CD4-positive, alpha-beta T cell treated with Interleukin-2 at 100 ng/mL for 4 hours (primary cell): ENCODE measurements around the gene ARL4D.

Experiments used
- DNase-seq: peaks from one replicate; pipeline ENCODE4 v3.0.0-alpha.2; 2020; ENCODE audit warnings: low spot score

Gene ARL4D

DNA sequence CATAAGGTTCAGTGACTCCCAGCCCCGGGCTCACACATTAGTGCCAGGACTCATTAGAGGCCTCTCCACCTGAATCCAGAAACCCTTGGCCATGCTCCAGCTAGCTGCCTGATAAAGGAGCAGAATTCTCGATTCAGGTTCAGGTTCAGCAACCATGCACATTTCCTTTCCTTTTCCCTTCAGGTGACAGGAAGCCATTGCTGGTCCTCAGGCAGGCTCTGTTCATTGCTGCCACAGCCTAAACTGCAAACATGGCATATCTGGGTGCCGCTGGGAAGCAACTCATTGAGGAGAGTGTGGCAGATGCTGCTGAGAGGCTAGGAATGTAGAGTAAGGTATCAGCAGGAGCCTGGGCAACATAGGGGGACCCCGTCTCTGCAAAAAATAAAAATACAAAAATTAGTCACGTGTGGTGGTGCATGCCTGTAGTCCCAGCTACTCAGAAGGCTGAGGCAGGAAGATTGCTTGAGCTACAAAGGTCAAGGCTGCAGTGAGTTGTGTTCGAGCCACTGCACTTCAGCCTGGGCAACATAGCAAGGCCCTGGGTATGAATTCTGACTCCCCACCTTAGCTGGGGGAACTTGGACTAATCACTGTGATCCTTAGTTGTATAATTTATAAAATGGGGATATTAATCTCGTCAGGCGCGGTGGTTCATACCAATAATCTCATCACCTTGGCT, 28.7 kb downstream of the ARL4D start:
- no peak for DNase-seq

DNA sequence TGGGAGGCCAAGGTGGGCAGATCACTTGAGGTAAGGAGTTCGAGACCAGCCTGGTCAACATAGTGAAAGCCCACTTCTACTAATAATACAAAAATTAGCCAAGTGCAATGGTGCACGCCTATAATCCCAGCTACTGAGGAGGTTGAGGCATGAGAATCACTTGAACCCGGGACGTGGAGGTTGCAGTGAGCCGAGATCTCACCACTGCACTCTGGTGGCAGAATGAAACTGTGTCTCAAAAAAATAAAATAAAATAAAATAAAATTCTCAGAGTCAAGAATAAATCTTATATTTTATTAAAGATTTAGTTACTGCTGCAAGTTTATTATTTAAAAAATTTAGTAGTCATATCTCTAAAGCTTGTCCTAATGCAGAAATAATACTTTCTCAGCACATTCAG, 29.7 kb downstream of the ARL4D start:
- DNase-seq: no peak

DNA sequence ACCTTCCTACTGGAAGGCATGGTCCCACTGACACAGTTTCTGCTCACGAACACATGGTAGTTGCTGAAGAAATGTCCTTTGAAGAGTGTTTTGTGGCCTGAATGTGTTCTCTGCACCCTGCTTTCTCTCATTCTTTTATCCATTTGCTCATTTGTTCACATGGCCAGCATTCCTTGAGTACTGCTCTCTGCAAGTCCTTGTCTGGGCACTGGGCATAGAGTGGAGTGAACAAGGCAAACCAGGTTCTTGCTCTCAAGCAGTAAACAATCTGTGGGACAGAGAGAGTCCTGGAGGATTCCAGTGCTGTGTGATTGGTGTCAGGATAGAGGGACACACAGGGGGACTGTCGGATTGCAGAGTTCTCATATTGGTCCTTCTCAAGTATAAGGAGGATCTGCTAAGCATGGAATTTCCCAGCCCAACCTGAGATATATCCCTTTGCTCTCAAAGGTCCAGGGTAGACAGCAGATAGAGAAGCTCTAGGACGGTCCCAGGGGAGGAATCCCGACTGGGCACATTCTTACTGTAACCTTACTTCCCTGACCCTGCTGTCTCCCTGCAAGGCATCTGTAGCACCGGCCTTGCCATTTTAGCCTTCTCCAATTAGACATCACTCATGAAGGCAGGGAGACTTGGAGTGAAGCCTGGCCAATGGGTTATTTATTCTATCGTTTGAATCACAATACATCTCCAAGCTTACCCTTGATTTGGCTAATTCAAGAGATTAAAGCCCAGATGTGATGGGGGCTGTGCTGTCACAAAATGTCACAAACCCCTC, 32.3 kb downstream of the ARL4D start:
- DNase-seq: no peak

DNA sequence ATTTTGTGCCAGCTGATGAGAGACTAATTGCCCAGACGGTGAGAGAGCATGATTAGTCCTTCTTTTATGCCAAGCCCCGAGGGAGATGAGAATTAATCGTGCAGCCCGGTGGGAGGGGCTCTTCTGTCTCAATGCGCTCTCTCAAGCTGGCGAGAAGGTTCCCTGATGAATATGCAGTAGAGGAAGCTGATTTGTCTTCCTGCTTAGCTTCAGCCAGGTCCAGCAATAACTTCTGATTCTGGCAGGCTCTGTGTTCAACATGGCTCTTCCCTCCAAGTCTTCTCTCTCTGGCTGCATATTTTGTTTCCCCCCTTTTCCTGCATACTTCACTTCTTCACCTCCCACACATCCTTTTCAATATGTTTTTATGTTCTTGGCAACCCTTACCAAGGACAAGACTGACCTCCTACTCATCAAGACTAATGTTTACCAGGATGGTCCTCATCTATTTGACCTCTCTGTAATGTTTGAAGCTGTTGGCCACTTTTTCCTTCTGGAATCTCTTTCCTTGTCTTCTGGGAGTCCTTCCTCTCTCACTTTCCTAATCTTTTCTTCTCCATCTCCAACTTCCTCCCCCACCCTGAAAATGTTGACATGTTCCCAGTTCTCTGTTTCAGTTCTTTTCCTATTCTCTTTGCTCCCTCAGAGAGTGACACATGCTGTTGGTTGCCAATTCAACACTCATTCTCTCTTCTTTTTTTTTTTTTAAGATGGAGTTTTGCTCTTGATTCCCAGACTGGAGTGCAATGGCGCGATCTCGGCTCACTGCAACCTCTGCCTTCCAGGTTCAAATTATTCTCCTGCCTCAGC, 33.1 kb downstream of the ARL4D start:
- no peak for DNase-seq

DNA sequence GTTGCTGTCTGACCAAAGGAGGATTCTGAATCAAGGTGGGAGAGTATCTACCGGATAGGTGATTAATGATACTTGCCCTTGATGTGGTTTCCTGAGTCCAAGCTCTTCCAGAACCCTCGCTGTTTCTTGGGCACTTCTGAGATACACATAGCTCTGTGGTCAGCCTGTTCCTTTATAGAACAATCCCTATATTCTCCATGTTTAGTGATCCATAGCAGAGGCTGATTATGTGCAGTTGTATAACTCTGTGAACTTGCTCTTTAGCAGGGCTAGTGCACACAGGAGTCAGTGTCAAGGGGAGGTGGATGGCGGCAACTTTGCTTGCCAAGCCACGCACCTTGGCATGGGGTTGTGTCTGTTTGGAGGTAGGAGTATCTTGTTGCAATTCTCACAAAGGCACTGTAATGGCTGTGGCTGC, 36.1 kb downstream of the ARL4D start:
- no peak for DNase-seq

DNA sequence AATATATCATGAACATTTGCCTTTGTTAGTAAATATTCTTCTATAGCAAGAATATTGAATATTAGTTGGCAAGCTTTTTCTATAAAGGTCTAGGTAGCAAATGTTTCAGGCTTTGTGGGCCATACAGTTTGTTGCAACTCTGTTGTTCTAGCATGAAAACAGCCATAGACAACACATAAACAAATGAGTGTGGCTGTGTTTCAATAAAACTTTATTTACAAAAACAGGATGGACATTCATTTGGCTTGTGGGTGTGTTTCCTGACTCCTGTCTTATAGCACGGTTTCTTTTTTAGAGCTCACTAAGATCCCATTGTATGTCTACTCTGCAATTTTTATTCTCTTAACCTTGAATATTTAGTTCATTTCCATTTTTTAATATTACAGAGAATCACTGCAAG, 39.0 kb downstream of the ARL4D start:
- no peak for DNase-seq

DNA sequence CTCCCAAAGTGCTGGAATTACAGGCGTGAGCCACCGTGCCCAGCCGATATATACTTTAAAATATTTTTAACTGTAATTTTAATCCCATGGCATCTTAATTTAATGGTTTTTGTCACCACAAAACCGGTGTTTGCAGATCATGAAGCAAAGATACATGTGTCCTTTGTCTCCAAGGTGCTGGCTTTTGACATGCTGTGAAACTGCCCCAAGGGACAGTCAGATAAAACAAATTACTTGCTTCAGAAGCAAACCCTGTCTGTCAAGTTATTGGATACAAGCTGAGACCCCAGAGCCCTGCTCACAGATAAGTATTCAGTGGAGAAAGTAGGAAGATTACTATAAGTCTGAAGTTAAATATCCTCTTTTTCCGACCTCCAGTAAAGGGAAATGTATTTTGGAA, 39.8 kb downstream of the ARL4D start:
- DNase-seq: no peak

DNA sequence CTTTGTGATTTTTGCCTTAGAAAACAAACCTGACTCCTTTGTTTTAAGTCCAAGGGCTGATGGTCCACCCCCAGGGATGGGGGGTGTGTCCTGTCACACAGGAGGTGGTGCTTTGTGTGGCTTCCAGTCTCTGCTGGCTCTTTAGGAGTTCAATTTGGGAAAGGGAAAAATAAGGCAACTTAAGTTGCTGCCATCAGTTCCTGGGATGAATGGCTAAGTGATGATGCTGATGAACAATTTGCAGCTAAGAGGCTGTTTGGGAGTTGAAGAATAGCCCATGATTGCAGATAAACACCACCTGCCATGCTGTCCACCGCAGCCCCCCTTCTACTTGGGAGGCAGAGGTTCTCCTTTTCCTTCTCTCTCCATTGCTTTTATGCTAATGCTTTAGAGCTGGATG, 40.2 kb downstream of the ARL4D start:
- DNase-seq: no peak

DNA sequence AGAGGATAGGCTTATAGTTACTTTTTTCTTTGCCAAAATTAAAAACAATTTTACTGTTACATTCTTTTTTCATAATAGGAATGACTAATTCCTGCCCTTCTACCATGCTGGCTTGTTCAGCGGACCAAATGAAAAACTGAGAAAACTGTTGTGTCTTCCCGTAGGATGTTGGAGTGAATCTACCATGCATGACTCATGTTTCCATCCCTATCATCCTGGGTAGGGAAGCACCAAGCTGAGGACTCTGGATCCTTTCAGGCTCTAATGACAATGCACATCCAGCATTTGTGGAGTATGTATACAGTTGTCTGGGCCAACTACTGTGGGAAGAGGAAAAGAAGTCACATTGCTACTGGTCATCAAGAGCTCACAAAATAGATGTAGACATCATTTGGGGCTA, 43.9 kb downstream of the ARL4D start:
- no peak for DNase-seq

DNA sequence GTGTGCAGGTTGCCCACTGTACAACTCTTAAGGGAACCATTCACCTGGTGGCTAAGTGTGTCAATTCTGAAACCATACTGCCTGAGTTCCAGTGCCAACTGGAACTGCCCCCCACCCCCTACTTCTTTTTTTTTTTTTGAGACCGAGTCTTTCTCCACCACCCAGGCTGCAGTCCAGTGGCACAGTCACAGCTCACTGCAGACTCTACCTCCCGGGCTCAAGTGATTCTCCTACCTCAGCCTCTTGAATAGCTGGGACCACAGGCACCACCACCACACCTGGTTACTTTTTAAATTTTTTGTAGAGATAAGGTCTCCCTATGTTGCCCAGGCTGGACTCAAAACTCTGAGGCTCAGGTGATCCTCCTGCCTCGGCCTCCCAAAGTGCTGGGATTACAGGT, 44.6 kb downstream of the ARL4D start:
- no peak for DNase-seq

DNA sequence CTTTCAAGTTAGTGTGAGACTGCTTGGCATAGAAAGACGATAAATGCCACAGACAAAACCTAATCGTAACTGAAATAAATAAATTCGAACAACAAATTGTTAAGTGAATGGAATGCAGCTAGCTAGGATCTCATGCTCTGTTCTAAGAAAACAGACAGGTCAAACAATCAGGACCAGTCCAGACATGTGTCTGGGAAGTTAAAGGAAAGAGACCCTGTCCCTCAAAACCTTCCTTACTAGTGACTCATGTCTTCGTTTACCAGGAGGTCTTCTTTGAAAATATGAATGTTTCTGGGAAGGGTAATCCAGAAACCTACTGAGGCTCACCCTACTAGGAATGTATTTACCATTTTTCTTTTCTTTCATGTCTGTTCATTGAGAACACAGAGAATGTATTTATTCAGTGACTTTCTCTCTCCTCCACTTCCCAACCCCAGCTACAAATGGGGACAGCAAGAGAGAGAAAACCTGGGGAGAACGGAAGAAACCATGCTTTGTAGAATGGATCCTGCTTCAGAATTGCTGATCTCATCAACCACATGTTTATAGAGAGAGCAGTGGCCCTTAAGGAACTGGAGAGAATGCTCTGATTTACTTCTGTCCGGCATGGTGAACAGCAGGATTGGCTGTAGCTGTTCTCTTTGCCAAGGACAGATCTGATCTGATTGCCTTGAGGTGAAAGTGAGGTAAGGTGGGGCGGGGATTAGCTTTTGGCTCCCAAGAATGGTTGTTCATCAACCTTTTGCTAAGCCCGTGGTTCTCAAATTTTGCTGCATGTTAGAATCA, 45.6 kb downstream of the ARL4D start:
- no peak for DNase-seq

DNA sequence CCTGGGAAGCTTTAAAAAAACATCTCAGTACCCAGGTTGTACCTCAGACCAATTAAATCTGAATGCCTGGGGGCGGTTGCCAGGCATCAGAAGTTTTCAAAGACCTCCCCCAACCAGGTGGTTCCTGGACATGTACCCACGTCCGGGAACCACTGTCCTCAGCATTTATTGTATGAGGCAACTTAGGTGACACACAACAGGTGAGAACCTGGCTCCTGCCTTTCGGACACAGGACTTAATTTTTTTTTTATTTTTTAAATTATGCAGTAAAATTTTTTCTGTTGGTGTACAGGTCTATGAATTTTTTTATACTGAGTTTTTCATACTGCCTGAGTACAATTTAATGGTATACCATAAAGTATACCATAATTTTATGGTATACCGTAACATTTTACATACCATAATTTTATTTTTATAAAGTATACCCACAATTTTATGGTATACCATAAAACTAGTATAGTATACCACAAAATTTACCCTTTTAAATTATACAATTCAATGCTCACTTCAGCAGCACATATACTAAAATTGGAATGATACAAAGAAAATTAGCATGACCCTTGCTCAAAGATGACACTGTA, 46.3 kb downstream of the ARL4D start:
- no peak for DNase-seq

DNA sequence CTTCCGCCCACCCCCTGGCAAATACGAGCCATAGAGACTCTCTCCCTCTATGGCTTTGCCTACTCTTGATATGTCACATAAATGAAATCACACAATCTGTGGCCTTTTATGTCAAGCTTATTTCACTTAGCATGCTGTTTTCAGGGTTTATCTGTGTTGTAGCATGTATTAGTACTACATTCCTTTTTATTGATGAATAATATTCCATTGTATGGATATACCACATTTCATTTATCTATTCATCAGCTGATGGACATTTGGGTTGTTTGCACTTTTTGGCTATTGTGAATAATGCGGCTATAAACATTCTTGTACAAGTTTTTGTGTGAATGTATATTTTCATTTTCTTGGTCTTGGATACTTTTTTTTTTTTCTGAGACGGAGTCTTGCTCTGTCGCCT, 48.0 kb downstream of the ARL4D start:
- no peak for DNase-seq

DNA sequence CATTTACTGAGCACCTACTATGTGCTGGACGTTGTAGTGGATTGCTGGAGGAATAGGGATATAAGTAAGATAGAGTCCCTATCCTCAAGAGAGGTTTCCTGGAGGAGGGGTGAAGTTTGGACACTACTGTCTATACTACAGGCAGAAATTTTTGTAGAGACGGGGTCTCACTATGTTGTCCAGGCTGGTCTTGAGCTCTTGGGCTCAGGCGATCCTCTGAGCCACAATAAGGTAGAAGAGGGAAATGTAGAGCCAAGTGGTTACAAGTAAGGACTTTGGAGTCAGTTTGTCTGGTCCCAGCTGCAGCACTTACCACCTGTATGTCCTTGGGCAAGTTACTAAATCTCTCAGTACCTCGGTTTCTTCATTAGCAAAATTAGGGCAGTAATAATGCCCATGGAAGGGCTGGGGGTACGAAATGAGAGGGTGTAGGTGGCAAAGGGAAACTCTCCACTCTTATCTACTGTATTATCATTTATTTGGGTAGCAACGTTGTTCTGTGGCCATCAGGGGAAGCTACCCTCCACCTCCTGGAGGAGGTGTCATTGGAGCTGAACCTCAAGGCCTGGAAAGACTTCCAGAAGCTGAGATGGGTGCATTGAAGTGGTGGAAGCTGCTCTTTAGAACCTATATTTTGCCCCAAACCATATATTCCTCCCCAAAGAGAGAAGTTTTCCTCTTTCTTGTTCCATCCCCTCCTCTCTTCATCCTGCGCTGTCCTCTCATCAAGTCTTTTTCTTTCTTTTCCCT, 50.1 kb downstream of the ARL4D start:
- DNase-seq: no peak

DNA sequence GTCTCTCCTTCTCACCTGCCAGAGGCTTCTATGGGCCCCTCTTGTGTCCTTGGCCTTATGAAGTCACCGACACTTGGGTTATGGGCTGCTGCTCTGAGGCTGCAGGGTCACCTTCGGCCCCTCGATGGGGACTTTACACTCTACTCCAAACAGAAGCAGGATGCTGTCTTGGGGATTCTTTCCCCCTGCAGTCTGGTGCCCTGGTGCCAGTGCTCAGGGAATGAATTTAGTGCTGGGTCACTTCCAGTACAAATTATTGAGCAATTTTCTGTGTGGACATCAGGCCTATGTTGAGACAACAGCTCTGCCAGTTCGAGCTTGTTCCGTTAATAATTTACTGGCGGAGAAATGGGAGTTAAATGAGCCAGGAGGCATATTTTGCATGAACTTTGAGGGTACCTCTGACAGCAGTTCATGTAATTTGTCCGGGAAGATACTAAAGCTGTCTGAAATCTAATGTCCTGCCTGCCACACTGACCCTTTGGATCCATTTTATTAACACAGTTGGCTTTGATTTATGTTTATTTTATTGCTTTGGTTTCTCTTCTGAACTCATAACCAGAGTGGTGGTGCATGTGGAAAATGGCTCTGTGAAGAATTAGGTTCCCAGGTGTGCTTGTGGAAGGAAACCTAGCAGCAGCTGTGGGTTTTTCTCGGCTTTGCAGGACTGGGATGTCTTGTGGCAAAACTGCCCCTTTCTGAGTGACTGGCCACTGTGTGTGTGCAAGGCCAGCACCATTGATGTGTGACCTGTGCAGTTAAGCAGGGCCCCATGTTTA, 50.9 kb downstream of the ARL4D start:
- DNase-seq: no peak
